ENCODE data around the gene DSCAM. TPM values are rescaled to one million over a fixed set of nuclear protein-coding genes. Genes with fewer than 3 reads are reported as not detected.

Gene DSCAM
- total and polyA plus RNA-seq, 10 donors = 0.02 to 2.7 (median 2.0) TPM

- WGBS, 5 donors = 79 to 86% (median 83%) methylated on average over 5 of the region's 5 CpGs
- H3K27me3 ChIP-seq (replicated peaks in 1 of 7) = peaks cover 0 to 84% (median 26%) of the 10 kb centered on the region in 7 donors
- no peak overlapping the region for H3K27ac ChIP-seq
- H3K9me3 ChIP-seq = no peaks in the 10 kb centered on the region
- peaks cover 0 to 8% (median 0%) of the 10 kb centered on the region in 6 donors for H3K4me1 ChIP-seq
- intact Hi-C loops (cut with DNase I; ENCODE audit: low total_unique reads) = no loop called here
- H3K4me3 ChIP-seq = no peak overlapping the region
- DNase-seq = no peak
- TF ChIP-seq POLR2A (IDR thresholded peaks at IDR 0.05) (no peak), POLR2AphosphoS5 (IDR thresholded peaks at IDR 0.05) (no peak), CTCF (IDR thresholded peaks at IDR 0.05 in 8 of 11, conservative IDR thresholded peaks at IDR 0.05 in 3 of 11) (no peak)
- no peaks in the 10 kb centered on the region for H3K36me3 ChIP-seq
Observed at GRCh38 chr21:40844935-40845334, 2.0 kb downstream of the DSCAM start.

- Histone ChIP-seq H3K9me3 (no peaks in the 10 kb centered on the region), H3K4me3 (peak overlapping the region in 2 of 8 donors; percentile 8 to 48), H3K36me3 (no peaks in the 10 kb centered on the region), H3K4me1 (peaks cover 0 to 8% (median 0%) of the 10 kb centered on the region in 6 donors), H3K27me3 (replicated peaks in 1 of 7) (peaks cover 0 to 65% (median 22%) of the 10 kb centered on the region in 7 donors), H3K27ac (peak overlapping the region in 1 of 8 donors; percentile 3)
- no peak for DNase-seq
- no peak for TF ChIP-seq POLR2AphosphoS5 (IDR thresholded peaks at IDR 0.05)
- TF ChIP-seq CTCF (IDR thresholded peaks at IDR 0.05 in 8 of 11, conservative IDR thresholded peaks at IDR 0.05 in 3 of 11) = no peak
- intact Hi-C loops (cut with DNase I; ENCODE audit: low total_unique reads) = no loop called here
- 43 to 47% (median 45%) methylated on average over 11 of the region's 11 CpGs for WGBS, 5 donors
Observed at GRCh38 chr21:40842197-40842552, 4.8 kb downstream of the DSCAM start.

- H3K4me3 ChIP-seq = peak overlapping the region in 4 of 8 donors; percentile 8 to 48 (median 10)
Observed at GRCh38 chr21:40841524-40842196, 5.3 kb downstream of the DSCAM start.

More at GRCh38 chr21:40841524-40842196, 5.3 kb downstream of the DSCAM start:
- 3 to 11% (median 5%) methylated on average over 36 to 39 of the region's 39 CpGs for WGBS, 5 donors
- peaks cover 0 to 6% (median 0%) of the 10 kb centered on the region in 6 donors for H3K4me1 ChIP-seq
- H3K36me3 ChIP-seq = no peaks in the 10 kb centered on the region
- TF ChIP-seq POLR2A (IDR thresholded peaks at IDR 0.05) (no peak), CTCF (IDR thresholded peaks at IDR 0.05 in 8 of 11, conservative IDR thresholded peaks at IDR 0.05 in 3 of 11) (no peak), POLR2AphosphoS5 (IDR thresholded peaks at IDR 0.05) (peak in 1 of 3 donors; percentile 14)
- intact Hi-C loops (cut with DNase I; ENCODE audit: low total_unique reads) = no loop called here
- peak overlapping the region in 2 of 8 donors; percentile 3 to 26 for H3K27ac ChIP-seq
- DNase-seq = peak; percentile 74
- peaks cover 0 to 63% (median 17%) of the 10 kb centered on the region in 7 donors for H3K27me3 ChIP-seq (replicated peaks in 1 of 7)
- H3K9me3 ChIP-seq = no peaks in the 10 kb centered on the region

Measured in spleen (tissue), 11 donors.